Measurements from ENCODE around the gene DISC1. TPM values are rescaled to one million over a fixed set of nuclear protein-coding genes. Genes with fewer than 3 reads are reported as not detected.
A peak's percentile ranks its signal among the peaks of the same experiment; 100 is the strongest.

DISC1 gene
- total and polyA plus RNA-seq, 2 experiments from 2014 or later: 0.43 to 1.2 TPM

GRCh38 chr1:231929311-231929710, 302.7 kb downstream of the DISC1 start:
- no peaks in the 10 kb centered on the region for H3K79me2 ChIP-seq (ENCODE audit: insufficient read depth)
- no peak overlapping the region for H2AFZ ChIP-seq
- 37 to 42% methylated on average over 8 of the region's 8 CpGs for WGBS, 2 experiments (ENCODE audit: low coverage in 1 of 2, low lambda C conversion rate in 2 of 2, missing lambda C conversion rate in 2 of 2)
- no peak overlapping the region for H3K9ac ChIP-seq
- no peaks in the 10 kb centered on the region for H3K27me3 ChIP-seq (replicated peaks; ENCODE audit: insufficient read depth)
- H3F3A ChIP-seq (ENCODE audit: insufficient read depth): no peaks in the 10 kb centered on the region
- no peak overlapping the region for H3K27ac ChIP-seq
- no peaks in the 10 kb centered on the region for H3K9me3 ChIP-seq (ENCODE audit: low read depth)
- no peak overlapping the region for H3K4me3 ChIP-seq
- H3K9me2 ChIP-seq (ENCODE audit: insufficient read depth): no peaks in the 10 kb centered on the region
- no peaks in the 10 kb centered on the region for H3K36me3 ChIP-seq (ENCODE audit: low read depth)
- H4K20me1 ChIP-seq (ENCODE audit: insufficient read depth): no peaks in the 10 kb centered on the region
- H3K4me2 ChIP-seq (ENCODE audit: unreplicated experiment): no peak overlapping the region
- TF ChIP-seq EZH2 (IDR thresholded peaks at IDR 0.05; ENCODE audit: insufficient read depth, poor library complexity, severe bottlenecking) (no peak), EZH2phosphoT487 (IDR thresholded peaks at IDR 0.05; ENCODE audit: insufficient read depth, low read depth) (no peak)
- in situ Hi-C loops (cut with MboI): no loop called here
- DNase-seq: peak; percentile 25
- no peaks in the 10 kb centered on the region for H3K4me1 ChIP-seq (ENCODE audit: insufficient read depth)

- Histone ChIP-seq H3K79me2 (ENCODE audit: insufficient read depth) (no peaks in the 10 kb centered on the region), H3K9me2 (ENCODE audit: insufficient read depth) (no peaks in the 10 kb centered on the region), H3K36me3 (ENCODE audit: low read depth) (no peaks in the 10 kb centered on the region), H3K27ac (no peak overlapping the region), H3F3A (ENCODE audit: insufficient read depth) (no peaks in the 10 kb centered on the region), H3K4me2 (ENCODE audit: unreplicated experiment) (no peak overlapping the region), H2AFZ (no peak overlapping the region), H4K20me1 (ENCODE audit: insufficient read depth) (no peaks in the 10 kb centered on the region), H3K9me3 (ENCODE audit: low read depth) (no peaks in the 10 kb centered on the region), H3K27me3 (replicated peaks; ENCODE audit: insufficient read depth) (no peaks in the 10 kb centered on the region), H3K4me3 (no peak overlapping the region), H3K9ac (no peak overlapping the region), H3K4me1 (ENCODE audit: insufficient read depth) (no peaks in the 10 kb centered on the region)
- DNase-seq: no peak
- in situ Hi-C loops (cut with MboI): no loop called here
- 67 to 77% methylated on average over 7 of the region's 7 CpGs for WGBS, 2 experiments (ENCODE audit: low coverage in 1 of 2, low lambda C conversion rate in 2 of 2, missing lambda C conversion rate in 2 of 2)
- TF ChIP-seq EZH2 (IDR thresholded peaks at IDR 0.05; ENCODE audit: insufficient read depth, poor library complexity, severe bottlenecking): no peak
- TF ChIP-seq EZH2phosphoT487 (IDR thresholded peaks at IDR 0.05; ENCODE audit: insufficient read depth, low read depth): no peak
These were observed 303.8 kb downstream of the DISC1 start for GRCh38 chr1:231930257-231930947.

- no peak for TF ChIP-seq EZH2 (IDR thresholded peaks at IDR 0.05; ENCODE audit: insufficient read depth, poor library complexity, severe bottlenecking)
- no peak for TF ChIP-seq EZH2phosphoT487 (IDR thresholded peaks at IDR 0.05; ENCODE audit: insufficient read depth, low read depth)
- Histone ChIP-seq H3K9ac (no peak overlapping the region), H4K20me1 (ENCODE audit: insufficient read depth) (no peaks in the 10 kb centered on the region), H3K4me1 (ENCODE audit: insufficient read depth) (no peaks in the 10 kb centered on the region), H3K9me3 (ENCODE audit: low read depth) (no peaks in the 10 kb centered on the region), H3K36me3 (ENCODE audit: low read depth) (no peaks in the 10 kb centered on the region), H3K9me2 (ENCODE audit: insufficient read depth) (no peaks in the 10 kb centered on the region), H3K79me2 (ENCODE audit: insufficient read depth) (no peaks in the 10 kb centered on the region), H3K27ac (no peak overlapping the region), H2AFZ (no peak overlapping the region), H3F3A (ENCODE audit: insufficient read depth) (no peaks in the 10 kb centered on the region), H3K27me3 (replicated peaks; ENCODE audit: insufficient read depth) (no peaks in the 10 kb centered on the region), H3K4me3 (no peak overlapping the region), H3K4me2 (ENCODE audit: unreplicated experiment) (no peak overlapping the region)
- no peak for DNase-seq
- in situ Hi-C loops (cut with MboI): no loop called here
- WGBS, 2 experiments (ENCODE audit: low coverage in 1 of 2, low lambda C conversion rate in 2 of 2, missing lambda C conversion rate in 2 of 2): 84 to 97% methylated on average over 4 of the region's 4 CpGs
These were observed 304.6 kb downstream of the DISC1 start for GRCh38 chr1:231931146-231931545.

- no peak overlapping the region for H3K27ac ChIP-seq
- no peak overlapping the region for H2AFZ ChIP-seq
- in situ Hi-C loops (cut with MboI): no loop called here
- no peak overlapping the region for H3K4me2 ChIP-seq (ENCODE audit: unreplicated experiment)
- no peaks in the 10 kb centered on the region for H3K4me1 ChIP-seq (ENCODE audit: insufficient read depth)
- 88 to 90% methylated on average over 4 of the region's 4 CpGs for WGBS, 2 experiments (ENCODE audit: low coverage in 1 of 2, low lambda C conversion rate in 2 of 2, missing lambda C conversion rate in 2 of 2)
- no peak overlapping the region for H3K9ac ChIP-seq
- H3K9me3 ChIP-seq (ENCODE audit: low read depth): no peaks in the 10 kb centered on the region
- no peak overlapping the region for H3K4me3 ChIP-seq
- TF ChIP-seq EZH2 (IDR thresholded peaks at IDR 0.05; ENCODE audit: insufficient read depth, poor library complexity, severe bottlenecking): no peak
- TF ChIP-seq EZH2phosphoT487 (IDR thresholded peaks at IDR 0.05; ENCODE audit: insufficient read depth, low read depth): no peak
- H3K79me2 ChIP-seq (ENCODE audit: insufficient read depth): no peaks in the 10 kb centered on the region
- no peak for DNase-seq
- H4K20me1 ChIP-seq (ENCODE audit: insufficient read depth): no peaks in the 10 kb centered on the region
- no peaks in the 10 kb centered on the region for H3K27me3 ChIP-seq (replicated peaks; ENCODE audit: insufficient read depth)
- H3K9me2 ChIP-seq (ENCODE audit: insufficient read depth): no peaks in the 10 kb centered on the region
- no peaks in the 10 kb centered on the region for H3K36me3 ChIP-seq (ENCODE audit: low read depth)
- H3F3A ChIP-seq (ENCODE audit: insufficient read depth): no peaks in the 10 kb centered on the region
These were observed 305.4 kb downstream of the DISC1 start for GRCh38 chr1:231931846-231932454.

All from GM23248 (cell line).